ENCODE measurements around the gene CPHXL.

CPHXL gene

DNA sequence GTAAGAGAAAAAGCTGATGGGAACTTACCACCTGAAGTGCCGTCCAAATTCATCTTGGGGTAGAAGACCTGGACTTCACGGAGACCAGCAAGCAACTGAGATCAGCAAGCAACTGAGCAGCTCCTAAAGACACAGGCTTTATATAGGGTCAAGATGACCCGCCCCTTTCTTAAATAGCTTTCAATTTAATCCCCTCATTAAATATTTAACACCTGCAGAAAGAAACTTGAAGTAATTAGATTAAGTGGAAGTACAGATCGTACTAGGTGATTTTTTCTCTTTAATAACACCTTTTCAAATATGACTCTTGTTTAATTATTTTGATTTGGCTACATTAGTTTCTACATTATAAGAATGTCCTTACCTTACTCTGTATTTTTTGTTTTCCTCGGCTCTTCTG is at the start of gene CPHXL:
Gene CPHXL, minus strand, starts transcription at position 101 of the 400 bp plus-strand sequence. Its CDS starts 48 bp downstream, at position 53.
- DNase-seq: no peak

DNA sequence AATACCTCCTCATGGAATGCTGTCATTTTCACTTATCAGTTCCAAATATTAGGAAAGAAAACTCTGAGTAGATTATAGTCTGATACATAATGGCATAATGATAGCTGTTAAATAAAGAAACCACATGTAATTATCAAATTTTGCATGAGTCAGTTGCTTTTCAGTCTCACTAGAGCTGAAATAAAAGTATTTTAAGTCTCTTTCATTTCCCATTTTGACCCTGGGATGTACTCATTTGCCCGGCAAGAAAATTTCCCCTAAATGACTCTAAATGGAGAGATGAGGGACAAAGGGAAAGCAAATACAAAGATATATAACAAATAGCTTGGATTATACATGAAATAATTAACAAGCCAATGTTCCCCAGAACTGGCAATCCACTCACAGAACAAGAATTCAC is 47.9 kb upstream of the CPHXL start:
- no peak for DNase-seq

DNA sequence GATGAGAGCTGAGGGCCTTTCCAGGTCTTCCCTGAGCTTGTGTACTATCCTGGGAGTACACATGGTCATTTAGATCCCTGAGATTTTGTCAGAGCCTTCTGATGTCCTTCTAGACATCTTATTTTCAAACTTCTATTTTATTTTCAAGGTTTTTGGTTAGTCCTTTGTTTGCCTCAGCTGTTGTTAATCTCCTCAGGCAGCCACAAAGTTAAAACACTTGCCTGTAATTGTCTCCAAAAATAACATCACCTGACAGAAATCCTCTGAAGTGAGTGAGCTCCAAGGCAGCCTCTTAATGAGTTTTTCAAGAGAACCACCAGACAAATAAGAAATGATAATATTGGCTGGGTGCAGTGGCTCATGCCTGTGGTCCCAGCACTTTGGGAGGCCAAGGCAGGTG is 43.8 kb upstream of the CPHXL start:
- no peak for DNase-seq

DNA sequence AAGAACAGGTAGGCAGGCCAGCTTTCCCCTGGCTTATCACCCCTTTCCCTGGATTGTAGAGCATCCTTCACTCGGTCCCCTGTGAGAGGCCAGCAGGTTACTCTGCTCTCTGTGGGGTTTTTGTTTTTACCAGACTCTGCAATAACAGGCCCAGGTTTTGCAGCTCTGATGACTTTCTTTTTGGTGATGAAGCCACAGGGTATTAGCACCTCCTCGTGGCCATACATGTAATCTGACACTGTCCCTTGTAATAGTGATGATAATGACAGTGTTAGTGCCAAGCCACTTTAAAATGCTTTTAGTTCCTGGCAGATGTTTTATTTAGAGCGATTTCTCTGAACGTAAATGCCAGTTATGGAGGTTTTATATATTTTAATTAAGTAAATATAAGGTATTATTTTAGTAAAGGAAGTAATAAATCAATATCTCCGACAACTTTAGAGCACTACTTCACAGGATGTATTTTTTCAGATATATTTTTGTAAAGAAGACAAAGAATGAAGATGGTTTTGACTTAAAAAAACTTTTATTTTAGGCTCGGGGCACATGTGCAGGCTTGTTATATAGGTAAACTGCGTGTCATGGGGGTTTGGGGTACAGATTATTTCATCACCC is 38.0 kb upstream of the CPHXL start:
- peak in 10 of 14 donors; percentile 16 to 81 (median 30) for DNase-seq

GRCh38 chr16:75763204-75763603 is 36.9 kb upstream of the CPHXL start:
- peak in 1 of 14 donors; percentile 15 for DNase-seq

GRCh38 chr16:75762746-75763145 is 36.5 kb upstream of the CPHXL start:
- no peak for DNase-seq

DNA sequence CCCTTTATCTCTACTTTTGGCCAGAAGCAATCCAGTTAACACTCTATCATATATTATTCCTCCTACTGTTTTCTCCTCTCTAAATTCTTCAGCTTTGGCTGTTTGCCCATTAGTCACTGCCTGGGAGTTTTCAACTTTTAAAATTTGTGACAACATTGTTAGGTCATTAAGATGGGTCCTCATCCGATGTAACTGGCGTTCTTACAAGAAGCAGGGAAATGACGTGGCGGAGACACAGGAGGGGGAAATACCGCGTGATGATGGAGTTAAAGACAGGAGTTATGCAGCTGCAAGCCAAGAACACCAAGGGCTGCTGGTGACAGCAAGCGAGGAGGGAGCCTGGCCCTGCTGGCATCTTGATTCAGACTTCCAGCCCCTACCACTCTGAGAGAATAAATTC is 34.8 kb upstream of the CPHXL start:
- no peak for DNase-seq

- DNase-seq: no peak
These were observed 33.8 kb upstream of the CPHXL start for GRCh38 chr16:75760018-75760519.

GRCh38 chr16:75758215-75758614 is 31.9 kb upstream of the CPHXL start:
- DNase-seq: no peak

DNA sequence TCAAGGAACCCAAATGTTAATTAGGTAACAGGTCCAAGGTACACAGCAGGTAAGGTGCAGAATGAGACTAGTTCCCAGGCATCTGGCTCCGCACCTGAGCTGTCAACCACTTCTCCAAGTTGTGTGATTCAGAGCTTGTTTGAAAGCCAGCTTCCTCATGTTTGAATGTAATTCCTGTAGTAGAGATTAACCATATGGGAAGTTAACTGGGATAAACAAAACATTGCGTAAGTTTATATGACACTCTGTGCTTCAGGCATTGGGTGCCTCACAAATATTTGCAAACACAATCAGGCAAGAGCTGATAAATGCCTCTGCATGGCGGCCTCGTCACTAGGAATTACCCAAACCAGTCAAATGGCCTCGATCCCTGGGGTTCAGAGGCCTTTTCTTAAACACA is 27.9 kb upstream of the CPHXL start:
- no peak for DNase-seq

GRCh38 chr16:75750528-75750927 is 24.2 kb upstream of the CPHXL start:
- DNase-seq: no peak

DNA sequence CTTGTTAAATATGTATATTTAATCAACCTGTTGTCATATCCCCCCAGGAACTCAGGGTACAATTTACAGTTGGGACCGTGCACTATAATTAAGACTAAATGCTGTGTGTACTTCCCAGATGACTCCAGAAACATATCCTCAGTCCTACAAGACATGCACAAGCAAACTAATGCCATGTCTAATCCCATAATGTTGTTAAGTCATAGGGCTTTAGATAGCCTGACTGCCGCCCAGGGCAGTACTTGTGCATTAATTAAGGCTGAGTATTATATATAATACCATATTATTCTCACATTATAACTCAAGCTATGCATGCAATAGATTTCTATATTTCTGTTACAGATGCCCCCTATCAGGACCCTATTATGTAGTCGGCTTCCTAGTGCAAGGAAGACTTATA is 20.1 kb upstream of the CPHXL start:
- DNase-seq: no peak

GRCh38 chr16:75745823-75746222 is 19.5 kb upstream of the CPHXL start:
- no peak for DNase-seq

DNA sequence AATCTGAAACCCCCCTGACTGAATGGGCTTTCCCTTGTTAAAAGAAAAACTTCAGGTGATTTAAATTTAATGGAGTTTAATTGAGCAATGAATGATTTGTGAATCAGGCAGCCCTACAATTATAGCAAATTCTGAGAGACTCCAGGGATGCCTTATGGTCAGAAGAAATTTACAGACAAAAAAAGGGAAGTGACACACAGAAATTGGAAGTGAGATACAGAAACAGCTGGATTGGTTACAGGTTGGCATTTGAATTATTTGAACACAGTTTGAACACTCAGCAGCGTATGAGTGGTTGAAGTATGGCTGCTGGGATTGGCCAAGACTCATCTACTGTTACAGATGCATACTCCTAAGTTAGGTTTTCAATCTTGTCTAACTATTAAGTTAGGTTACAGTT is 19.0 kb upstream of the CPHXL start:
- no peak for DNase-seq

GRCh38 chr16:75742424-75743047 is 16.2 kb upstream of the CPHXL start:
- DNase-seq: no peak

DNA sequence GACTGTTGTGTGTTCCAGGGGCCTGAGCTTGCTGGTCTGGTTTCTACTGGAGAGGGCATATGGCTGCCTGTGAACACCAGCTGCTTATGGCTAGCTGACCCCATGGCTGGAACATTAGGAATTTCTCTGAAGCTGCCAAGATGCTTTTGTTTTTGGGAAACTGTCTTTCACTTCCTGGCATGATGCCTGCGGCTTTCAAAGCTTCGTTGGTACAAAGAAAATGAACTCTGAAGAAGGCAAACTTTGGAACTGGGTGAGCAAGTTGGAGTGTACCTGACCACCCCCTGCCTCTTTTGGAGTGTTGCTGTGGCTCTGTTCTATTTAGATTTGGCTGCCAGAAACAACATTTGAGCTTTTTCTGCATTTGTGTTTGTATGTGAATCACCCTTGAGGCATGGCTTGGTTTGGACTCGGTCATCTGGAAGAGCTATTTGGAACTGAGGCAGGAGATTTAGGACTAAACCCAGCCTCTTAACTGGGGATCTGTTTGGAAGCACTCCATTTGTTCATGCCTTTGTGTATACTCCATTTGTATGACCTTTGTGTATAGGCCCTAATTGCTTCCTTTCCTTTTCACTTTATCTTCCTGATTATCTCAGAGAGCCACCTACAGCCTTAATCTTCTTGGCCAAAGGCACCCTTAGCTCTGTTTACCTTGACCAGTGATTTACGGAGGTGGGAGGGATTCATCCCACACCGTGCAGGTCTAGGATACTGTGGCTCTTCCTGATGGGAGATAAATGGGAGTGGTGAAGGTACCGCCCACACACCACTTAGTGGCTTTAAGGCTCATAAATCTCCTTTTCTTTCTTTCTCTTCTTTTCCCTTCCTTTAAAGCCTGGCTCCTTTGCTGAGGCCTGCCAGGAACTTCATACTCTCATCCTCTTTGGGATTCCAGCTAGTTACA is 7.3 kb upstream of the CPHXL start:
- DNase-seq: peak in 9 of 14 donors; percentile 1 to 82 (median 17)

GRCh38 chr16:75732871-75733270 is 6.6 kb upstream of the CPHXL start:
- DNase-seq: no peak

DNA sequence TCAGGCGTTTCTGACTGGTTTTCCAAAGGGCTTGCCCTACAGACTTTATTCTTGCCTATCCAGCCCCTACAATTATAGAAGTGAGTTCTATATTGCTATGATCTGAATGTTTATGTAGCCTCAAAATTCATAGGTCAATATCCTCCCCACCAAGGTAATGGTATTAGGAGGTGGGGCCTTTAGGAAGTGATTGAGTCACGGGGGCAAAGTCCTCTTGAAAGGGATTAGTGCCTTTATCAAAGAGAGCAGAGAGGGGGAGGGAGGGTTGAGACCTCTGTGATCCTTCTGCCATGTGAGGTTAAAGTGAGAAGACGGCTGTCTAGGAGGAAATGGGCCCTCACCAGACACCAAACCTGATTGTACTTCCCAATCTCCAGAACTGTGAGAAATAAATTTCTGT is 931 bp upstream of the CPHXL start:
- DNase-seq: no peak

DNA sequence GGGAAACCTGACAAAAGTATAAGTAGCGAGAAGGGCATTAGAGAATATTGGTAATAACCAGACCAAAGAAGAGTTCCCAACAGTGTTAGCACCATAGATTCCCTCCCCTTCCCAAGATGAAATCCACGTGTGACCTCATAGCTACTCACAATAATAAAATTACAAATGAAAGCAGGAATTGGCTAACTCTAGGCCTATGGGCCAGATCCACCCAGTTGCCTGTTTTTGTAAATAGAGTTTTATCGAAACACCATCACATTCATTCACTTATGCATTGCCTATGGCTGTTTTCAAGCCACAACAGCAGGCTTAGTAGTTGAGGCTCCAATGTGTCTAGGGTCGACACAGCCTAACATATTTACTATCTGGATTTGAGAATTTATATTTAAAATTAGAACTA is 7.8 kb downstream of the CPHXL start:
- DNase-seq: no peak

- DNase-seq: no peak
These were observed 11.6 kb downstream of the CPHXL start for GRCh38 chr16:75714661-75715060.

DNA sequence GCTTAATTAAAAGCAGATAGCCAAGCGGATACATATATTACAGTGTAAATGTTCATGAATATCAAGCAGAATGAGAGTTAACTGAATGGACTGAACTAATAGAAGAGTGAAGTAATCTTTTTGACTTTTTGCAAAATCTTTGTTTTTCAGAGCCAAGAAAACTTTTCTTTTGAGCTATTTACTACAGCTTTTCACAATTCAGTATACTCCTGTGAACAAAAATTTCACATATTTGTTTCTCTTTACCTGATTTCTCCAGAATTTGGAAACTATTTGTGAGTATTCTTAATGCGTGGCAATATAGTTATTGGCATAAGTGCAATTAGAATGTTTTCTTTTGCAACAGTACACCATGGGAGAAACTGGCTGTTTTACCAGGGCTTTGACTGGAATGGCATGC is 15.9 kb downstream of the CPHXL start:
- no peak for DNase-seq

DNA sequence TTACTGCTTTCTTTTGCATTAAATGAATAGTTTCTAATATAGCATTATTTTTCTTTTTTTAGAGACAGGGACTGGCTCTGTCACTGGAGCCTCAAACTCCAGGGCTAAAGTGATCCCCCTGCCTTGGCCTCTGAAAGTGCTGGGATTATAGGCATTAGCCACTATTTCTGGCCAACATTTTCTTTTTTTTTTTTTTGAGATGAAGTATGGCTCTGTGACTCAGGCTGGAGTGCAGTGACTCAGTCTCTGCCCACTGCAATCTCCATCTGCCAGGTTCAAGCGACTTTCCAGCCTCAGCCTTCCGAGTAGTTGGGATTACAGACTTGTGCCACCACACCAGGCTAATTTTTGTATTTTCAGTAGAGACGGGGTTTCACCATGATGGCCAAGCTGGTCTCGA is 23.0 kb downstream of the CPHXL start:
- DNase-seq: no peak

- no peak for DNase-seq
These were observed 24.0 kb downstream of the CPHXL start for GRCh38 chr16:75702242-75702641.
